Measurements from ENCODE around the gene DHFR2.

DNA sequence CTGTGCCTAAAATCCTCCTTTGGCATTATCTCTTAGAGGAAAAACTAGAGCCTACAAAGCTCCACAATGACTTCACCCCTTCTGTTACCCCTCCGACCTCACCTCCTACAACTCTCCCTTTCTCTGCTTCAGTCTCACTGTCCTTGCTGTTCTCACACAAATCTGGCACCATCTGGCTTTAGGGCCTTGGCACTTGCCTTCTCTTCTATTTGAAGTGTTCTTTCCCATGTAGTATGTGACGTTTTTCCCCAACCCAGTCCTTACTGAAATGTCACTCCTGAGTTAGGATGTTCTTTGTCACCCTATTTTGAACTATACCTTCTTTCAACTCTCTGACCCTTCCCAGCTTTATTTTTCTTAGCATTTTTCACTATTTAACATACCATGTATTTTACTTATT is 43.1 kb downstream of the DHFR2 start:
- TF ChIP-seq CTCF (conservative IDR thresholded peaks at IDR 0.05; ENCODE audit: low read depth, low read length) (no peak), EZH2 (IDR thresholded peaks at IDR 0.05; ENCODE audit: borderline replicate concordance, low read depth, low read length, poor library complexity, severe bottlenecking) (no peak)
